Neural progenitor cell (in vitro differentiated cells): ENCODE results near the gene LIN7C.

Experiments
- EZH2 ChIP-seq: fragments of 200-600 bp; sonication (generic); IDR thresholded peaks from 2 replicates; pipeline ENCODE4 v1.6.1; 2017; ENCODE audit warnings: antibody characterized with exemption, mild to moderate bottlenecking, moderate library complexity
- TF ChIP-seq, protein P1 (sequence below): fragments of 200-600 bp; sonication (generic); IDR thresholded peaks from 2 replicates; pipeline ENCODE4 v1.5.1; 2017; ENCODE audit warnings: antibody characterized with exemption, mild to moderate bottlenecking

DNA sequence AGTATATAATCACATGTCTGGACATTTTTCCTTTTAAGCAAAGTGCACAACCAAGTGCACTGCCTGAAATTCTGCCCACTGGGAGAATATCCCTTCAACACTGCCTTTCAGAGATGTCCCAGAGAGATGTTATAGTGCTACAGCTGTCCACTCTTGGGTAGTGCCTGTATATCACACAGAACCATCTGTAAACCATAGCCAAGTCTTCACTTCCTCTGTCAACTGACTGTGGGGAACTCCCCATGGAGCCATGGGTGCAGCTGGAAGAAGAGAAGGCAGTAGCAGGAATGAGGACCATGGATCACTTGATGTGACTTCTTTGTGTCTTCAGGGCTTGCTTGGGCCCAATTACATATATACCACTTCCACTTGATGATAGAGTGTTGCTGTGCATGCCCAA lies 44.6 kb upstream of the LIN7C start:
- TF ChIP-seq EZH2: no peak
- TF ChIP-seq, protein P1, sequence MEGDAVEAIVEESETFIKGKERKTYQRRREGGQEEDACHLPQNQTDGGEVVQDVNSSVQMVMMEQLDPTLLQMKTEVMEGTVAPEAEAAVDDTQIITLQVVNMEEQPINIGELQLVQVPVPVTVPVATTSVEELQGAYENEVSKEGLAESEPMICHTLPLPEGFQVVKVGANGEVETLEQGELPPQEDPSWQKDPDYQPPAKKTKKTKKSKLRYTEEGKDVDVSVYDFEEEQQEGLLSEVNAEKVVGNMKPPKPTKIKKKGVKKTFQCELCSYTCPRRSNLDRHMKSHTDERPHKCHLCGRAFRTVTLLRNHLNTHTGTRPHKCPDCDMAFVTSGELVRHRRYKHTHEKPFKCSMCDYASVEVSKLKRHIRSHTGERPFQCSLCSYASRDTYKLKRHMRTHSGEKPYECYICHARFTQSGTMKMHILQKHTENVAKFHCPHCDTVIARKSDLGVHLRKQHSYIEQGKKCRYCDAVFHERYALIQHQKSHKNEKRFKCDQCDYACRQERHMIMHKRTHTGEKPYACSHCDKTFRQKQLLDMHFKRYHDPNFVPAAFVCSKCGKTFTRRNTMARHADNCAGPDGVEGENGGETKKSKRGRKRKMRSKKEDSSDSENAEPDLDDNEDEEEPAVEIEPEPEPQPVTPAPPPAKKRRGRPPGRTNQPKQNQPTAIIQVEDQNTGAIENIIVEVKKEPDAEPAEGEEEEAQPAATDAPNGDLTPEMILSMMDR: no peak
